ENCODE results near the gene NXN.

DNA sequence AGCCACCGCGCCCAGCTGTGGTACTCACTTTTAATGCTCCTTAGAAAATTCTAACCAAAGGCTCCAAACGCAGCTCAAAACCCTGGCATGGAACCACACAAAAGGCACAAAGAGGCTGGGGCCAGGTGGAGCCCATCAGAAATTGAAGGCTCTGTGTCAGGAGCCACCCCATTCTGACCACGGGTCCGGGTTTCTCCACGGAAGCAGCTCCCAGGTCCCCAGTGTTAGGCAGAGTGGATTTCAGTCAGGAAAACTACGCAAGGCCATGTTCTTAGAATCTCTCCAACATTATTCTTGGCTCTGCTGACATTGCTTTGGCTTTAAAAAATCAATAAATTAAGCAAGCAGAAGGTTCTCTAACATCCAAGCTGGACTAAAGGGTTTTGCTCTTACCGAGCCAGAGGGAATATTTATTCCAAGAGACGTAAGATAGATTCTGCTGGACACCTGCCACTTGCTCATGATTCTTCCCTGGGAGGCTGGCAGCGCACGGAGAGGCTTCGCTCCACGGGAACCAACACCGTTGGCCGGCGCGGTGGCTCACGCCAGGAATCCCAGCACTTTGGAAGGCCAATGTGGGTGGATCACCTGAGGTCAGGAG is 93.5 kb downstream of the NXN start:
- TF ChIP-seq EP300 (IDR thresholded peaks at IDR 0.05; ENCODE audit: low read depth) (no peak), CTCF (IDR thresholded peaks at IDR 0.05) (no peak), POLR2A (IDR thresholded peaks at IDR 0.05) (no peak)

Measured in transverse colon (tissue), 3 donors.